HEK293 (cell line): ENCODE measurements around the gene SAC3D1.

Experiments used
- CTCF ChIP-seq: fragments of 450-650 bp; formaldehyde crosslinking; IDR thresholded peaks from 2 replicates; pipeline ENCODE4 v1.5.1; 2016; ENCODE audit warnings: missing biosample characterization, missing genetic modification characterization
- MYNN ChIP-seq: fragments of 450-650 bp; formaldehyde crosslinking; IDR thresholded peaks from 2 replicates; pipeline ENCODE4 v1.5.1; 2016; ENCODE audit warnings: missing biosample characterization, missing genetic modification characterization, borderline replicate concordance
- OSR2 ChIP-seq: fragments of 450-650 bp; formaldehyde crosslinking; IDR thresholded peaks from 2 replicates; pipeline ENCODE4 v1.5.1; 2016; ENCODE audit warnings: missing biosample characterization, missing genetic modification characterization
- REST ChIP-seq: fragments of 450-650 bp; formaldehyde crosslinking; IDR thresholded peaks from 2 replicates; pipeline ENCODE4 v1.5.1; 2016; ENCODE audit warnings: missing biosample characterization, missing genetic modification characterization
- YY1 ChIP-seq: fragments of 450-650 bp; formaldehyde crosslinking; IDR thresholded peaks from 2 replicates; pipeline ENCODE4 v1.5.1; 2018; ENCODE audit warnings: missing biosample characterization, missing genetic modification characterization
- ZNF26 ChIP-seq: fragments of 450-650 bp; formaldehyde crosslinking; IDR thresholded peaks from 2 replicates; pipeline ENCODE4 v1.5.1; 2016; ENCODE audit warnings: missing biosample characterization, missing genetic modification characterization
- ZNF350 ChIP-seq: fragments of 450-650 bp; formaldehyde crosslinking; IDR thresholded peaks from 2 replicates; pipeline ENCODE4 v1.5.0; 2017; ENCODE audit warnings: missing biosample characterization, mild to moderate bottlenecking, missing genetic modification characterization
- ZNF530 ChIP-seq: fragments of 450-650 bp; formaldehyde crosslinking; IDR thresholded peaks from 2 replicates; pipeline ENCODE4 v1.5.1; 2016; ENCODE audit warnings: low read depth, missing biosample characterization, missing genetic modification characterization
- ZNF561 ChIP-seq: fragments of 450-650 bp; IDR thresholded peaks from 2 replicates; pipeline ENCODE4 v1.5.1; 2018; ENCODE audit warnings: missing biosample characterization, missing genetic modification characterization, borderline replicate concordance
- ZNF747 ChIP-seq: fragments of 450-650 bp; formaldehyde crosslinking; IDR thresholded peaks from 2 replicates; pipeline ENCODE4 v1.5.1; 2016; ENCODE audit warnings: missing biosample characterization, missing genetic modification characterization
- ZNF768 ChIP-seq: fragments of 450-650 bp; formaldehyde crosslinking; IDR thresholded peaks from 2 replicates; pipeline ENCODE4 v1.5.1; 2018; ENCODE audit warnings: missing biosample characterization, mild to moderate bottlenecking, missing genetic modification characterization
- ZSCAN5A ChIP-seq: fragments of 450-650 bp; formaldehyde crosslinking; IDR thresholded peaks from 2 replicates; pipeline ENCODE4 v1.5.1; 2016; ENCODE audit warnings: missing biosample characterization, missing genetic modification characterization

- TF ChIP-seq CTCF (no peak), REST (tag by site-specific recombination) (no peak), MYNN (tag by site-specific recombination) (no peak), ZNF747 (tag by site-specific recombination) (no peak), ZNF26 (tag by site-specific recombination) (no peak), ZNF530 (no peak), ZNF561 (tag by site-specific recombination) (no peak), OSR2 (tag by site-specific recombination) (no peak), ZNF768 (no peak), ZSCAN5A (tag by site-specific recombination) (no peak), YY1 (tag by site-specific recombination) (no peak), ZNF350 (no peak)
Measured at GRCh38 chr11:65065851-65066250, 24.8 kb downstream of the SAC3D1 start.
